IMR-90 (cell line): ENCODE results near the gene SVIP.

Experiments used
- BHLHE40 ChIP-seq: fragments of 150-350 bp; IDR thresholded peaks from 2 replicates; pipeline ENCODE4 v1.6.1; 2016; ENCODE audit warnings: mild to moderate bottlenecking, low read depth, low read length
- CEBPB ChIP-seq: IDR thresholded peaks from 2 replicates; pipeline ENCODE4 v1.6.1; 2012; ENCODE audit warnings: low read depth, low read length, improper control_type of control experiment
- POLR2A ChIP-seq: IDR thresholded peaks from 2 replicates; pipeline ENCODE4 v1.6.1; 2012; ENCODE audit warnings: mild to moderate bottlenecking, low read depth, low read length

- TF ChIP-seq POLR2A (no peak), BHLHE40 (no peak), CEBPB (no peak)
These were observed 42.5 kb downstream of the SVIP start for GRCh38 chr11:22787055-22787454.
